Activated naive CD4-positive, alpha-beta T cell treated with anti-CD3 and anti-CD28 coated beads for 36 hours (primary cell): ENCODE results near the gene SPATA32. TPM values are rescaled to one million over a fixed set of nuclear protein-coding genes. Genes with fewer than 3 reads are reported as not detected.

Source experiments
- CTCF ChIA-PET: fragments of 350-600 bp; sonication (Branson Sonifier 250); formaldehyde crosslinking; loops from one replicate; lab custom pipeline; 2021; ENCODE audit warnings: antibody characterized with exemption; lab: Charles Lee
- DNase-seq: peaks from one replicate; pipeline ENCODE4 v3.0.0-alpha.2; 2020
- H3K27ac Mint-ChIP-seq: one replicate; pipeline ENCODE4 v1.8.0; 2021; ENCODE audit warnings: mild to moderate bottlenecking, mixed read lengths
- H3K27me3 Mint-ChIP-seq: one replicate; pipeline ENCODE4 v1.8.0; 2021; ENCODE audit warnings: low read depth, mixed read lengths
- H3K36me3 Mint-ChIP-seq: one replicate; pipeline ENCODE4 v1.8.0; 2021; ENCODE audit warnings: low read depth, mixed read lengths
- H3K4me1 Mint-ChIP-seq: one replicate; pipeline ENCODE4 v1.8.0; 2021; ENCODE audit warnings: low read depth, mixed read lengths
- H3K4me3 Mint-ChIP-seq: one replicate; pipeline ENCODE4 v1.8.0; 2021; ENCODE audit warnings: mild to moderate bottlenecking, moderate library complexity, mixed read lengths
- H3K9me3 Mint-ChIP-seq: one replicate; pipeline ENCODE4 v1.8.0; 2021; ENCODE audit warnings: mixed read lengths
- intact Hi-C: fragments of 100-400 bp; cut with micrococcal nuclease; formaldehyde crosslinking; loops from one replicate; pipeline ENCODE4 v1.15.1; 2023
- total RNA-seq, 2 experiments: library from RNA; stranded (reverse); gene quantifications; one replicate each; pipeline ENCODE4 v1.2.3, GENCODE V29; 2021

SPATA32 gene
- total RNA-seq, 2 experiments from 2014 or later, result 0.12 TPM; not detected in 1

GRCh38 chr17:45230787-45231480 is 31.0 kb downstream of the SPATA32 start:
- H3K27me3 Mint-ChIP-seq, result no peaks in the 10 kb centered on the region
- intact Hi-C loops, result no loop called here
- peak overlapping the region; percentile 100 for H3K4me3 Mint-ChIP-seq
- no peak for DNase-seq
- CTCF ChIA-PET, result interaction anchor here (0.8 to 11.9 kb wide), 9 partner anchors 10 to 197 kb away, joined by 3 to 412 read pairs (median 4); partner anchors contain the start of genes ACBD4 and FMNL1
- H3K36me3 Mint-ChIP-seq, result peaks cover 30% of the 10 kb centered on the region
- peak overlapping the region; percentile 100 for H3K27ac Mint-ChIP-seq
- H3K4me1 Mint-ChIP-seq, result peaks cover 89% of the 10 kb centered on the region
- H3K9me3 Mint-ChIP-seq, result no peaks in the 10 kb centered on the region

GRCh38 chr17:45230410-45230786 is 31.5 kb downstream of the SPATA32 start:
- H3K27ac Mint-ChIP-seq, result peak overlapping the region; percentile 100
- peaks cover 28% of the 10 kb centered on the region for H3K36me3 Mint-ChIP-seq
- CTCF ChIA-PET, result interaction anchor here (0.8 to 11.9 kb wide), 7 partner anchors 9 to 198 kb away, joined by 3 to 412 read pairs (median 7); partner anchors contain the start of genes ACBD4 and FMNL1
- DNase-seq, result no peak
- intact Hi-C loops, result no loop called here
- peaks cover 88% of the 10 kb centered on the region for H3K4me1 Mint-ChIP-seq
- H3K27me3 Mint-ChIP-seq, result no peaks in the 10 kb centered on the region
- H3K4me3 Mint-ChIP-seq, result peak overlapping the region; percentile 100
- no peaks in the 10 kb centered on the region for H3K9me3 Mint-ChIP-seq

GRCh38 chr17:45229681-45230409 is 32.0 kb downstream of the SPATA32 start:
- Mint-ChIP-seq H3K9me3 (no peaks in the 10 kb centered on the region), H3K27ac (peak overlapping the region; percentile 100), H3K4me3 (peak overlapping the region; percentile 100), H3K36me3 (peaks cover 29% of the 10 kb centered on the region), H3K4me1 (peaks cover 88% of the 10 kb centered on the region), H3K27me3 (no peaks in the 10 kb centered on the region)
- CTCF ChIA-PET, result interaction anchor here (0.8 to 11.9 kb wide), 10 partner anchors 9 to 199 kb away, joined by 3 to 412 read pairs (median 6); partner anchors contain the start of genes ACBD4 and FMNL1
- DNase-seq, result peak; percentile 62
- intact Hi-C loops, result loop anchor here (1.0 to 10.0 kb wide), 3 partner anchors 17 to 1015 kb away; partner anchors contain the start of gene UBTF

- Mint-ChIP-seq H3K4me1 (peaks cover 82% of the 10 kb centered on the region), H3K4me3 (peak overlapping the region; percentile 100), H3K27me3 (no peaks in the 10 kb centered on the region), H3K36me3 (peaks cover 31% of the 10 kb centered on the region), H3K27ac (peak overlapping the region; percentile 100), H3K9me3 (no peaks in the 10 kb centered on the region)
- intact Hi-C loops, result loop anchor here (1.0 to 10.0 kb wide), 3 partner anchors 18 to 1014 kb away; partner anchors contain the start of gene UBTF
- peak; percentile 96 for DNase-seq
- CTCF ChIA-PET, result interaction anchor here (0.6 to 15.6 kb wide), 9 partner anchors 4 to 180 kb away, joined by 3 to 412 read pairs (median 4); partner anchors contain the start of genes ACBD4 and FMNL1
These were observed 32.9 kb downstream of the SPATA32 start for GRCh38 chr17:45228763-45229539.

GRCh38 chr17:45227926-45228762 is 33.8 kb downstream of the SPATA32 start:
- Mint-ChIP-seq H3K4me1 (peaks cover 78% of the 10 kb centered on the region), H3K9me3 (no peaks in the 10 kb centered on the region), H3K27ac (peak overlapping the region; percentile 100), H3K4me3 (peak overlapping the region; percentile 100), H3K27me3 (no peaks in the 10 kb centered on the region), H3K36me3 (peaks cover 32% of the 10 kb centered on the region)
- CTCF ChIA-PET, result interaction anchor here (0.6 to 15.6 kb wide), 9 partner anchors 5 to 157 kb away, joined by 3 to 412 read pairs (median 4); partner anchors contain the start of genes ACBD4 and FMNL1
- peak; percentile 69 for DNase-seq
- intact Hi-C loops, result loop anchor here (5.0 to 10.0 kb wide), 2 partner anchors 256 to 1013 kb away; partner anchors contain the start of gene UBTF

- CTCF ChIA-PET, result interaction anchor here (0.6 to 15.6 kb wide), 6 partner anchors 6 to 158 kb away, joined by 3 to 412 read pairs (median 14); partner anchors contain the start of gene FMNL1
- Mint-ChIP-seq H3K27ac (peak overlapping the region; percentile 100), H3K4me1 (peaks cover 71% of the 10 kb centered on the region), H3K27me3 (no peaks in the 10 kb centered on the region), H3K4me3 (peak overlapping the region; percentile 100), H3K36me3 (peaks cover 36% of the 10 kb centered on the region), H3K9me3 (no peaks in the 10 kb centered on the region)
- peak; percentile 49 for DNase-seq
- intact Hi-C loops, result loop anchor here (5.0 to 10.0 kb wide), 2 partner anchors 255 to 1013 kb away; partner anchors contain the start of gene UBTF
These were observed 34.6 kb downstream of the SPATA32 start for GRCh38 chr17:45227101-45227925.

GRCh38 chr17:45226576-45226975 is 35.3 kb downstream of the SPATA32 start:
- peaks cover 63% of the 10 kb centered on the region for H3K4me1 Mint-ChIP-seq
- DNase-seq, result no peak

GRCh38 chr17:45225964-45226530 is 35.8 kb downstream of the SPATA32 start:
- Mint-ChIP-seq H3K27me3 (no peaks in the 10 kb centered on the region), H3K27ac (peak overlapping the region; percentile 100), H3K36me3 (peaks cover 32% of the 10 kb centered on the region), H3K4me3 (peak overlapping the region; percentile 100), H3K4me1 (peaks cover 59% of the 10 kb centered on the region), H3K9me3 (no peaks in the 10 kb centered on the region)
- intact Hi-C loops, result loop anchor here (1.0 to 10.0 kb wide), 7 partner anchors 9 to 1011 kb away; partner anchors contain the start of genes DCAKD, HEXIM2, SPATA32 and UBTF
- DNase-seq, result peak; percentile 99
- CTCF ChIA-PET, result interaction anchor here (0.8 to 15.6 kb wide), 10 partner anchors 7 to 91 kb away, joined by 3 to 412 read pairs (median 4); partner anchors contain the start of gene ACBD4

More at GRCh38 chr17:45226576-45226975, 35.3 kb downstream of the SPATA32 start:
- peak overlapping the region; percentile 100 for H3K27ac Mint-ChIP-seq
- no peaks in the 10 kb centered on the region for H3K9me3 Mint-ChIP-seq
- H3K36me3 Mint-ChIP-seq, result peaks cover 33% of the 10 kb centered on the region
- no peaks in the 10 kb centered on the region for H3K27me3 Mint-ChIP-seq
- intact Hi-C loops, result loop anchor here (1.0 to 10.0 kb wide), 5 partner anchors 9 to 1012 kb away; partner anchors contain the start of genes HEXIM2 and UBTF
- peak overlapping the region; percentile 100 for H3K4me3 Mint-ChIP-seq
- CTCF ChIA-PET, result interaction anchor here (0.8 to 15.6 kb wide), 8 partner anchors 6 to 91 kb away, joined by 3 to 412 read pairs (median 6); partner anchors contain the start of gene ACBD4

GRCh38 chr17:45225051-45225700 is 36.7 kb downstream of the SPATA32 start:
- no peaks in the 10 kb centered on the region for H3K27me3 Mint-ChIP-seq
- intact Hi-C loops, result loop anchor here (2.0 to 10.0 kb wide), 4 partner anchors 38 to 1010 kb away; partner anchors contain the start of genes DCAKD, SPATA32 and UBTF
- CTCF ChIA-PET, result interaction anchor here (0.8 to 15.6 kb wide), 10 partner anchors 8 to 90 kb away, joined by 3 to 412 read pairs (median 4); partner anchors contain the start of gene ACBD4

More at GRCh38 chr17:45225051-45225700, 36.7 kb downstream of the SPATA32 start:
- peaks cover 57% of the 10 kb centered on the region for H3K4me1 Mint-ChIP-seq
- no peaks in the 10 kb centered on the region for H3K9me3 Mint-ChIP-seq
- peak overlapping the region; percentile 100 for H3K4me3 Mint-ChIP-seq
- peaks cover 40% of the 10 kb centered on the region for H3K36me3 Mint-ChIP-seq
- DNase-seq, result peak; percentile 77
- peak overlapping the region; percentile 100 for H3K27ac Mint-ChIP-seq
